KOPT-K1 (cell line): Measurements from ENCODE around the gene CBFA2T3.

Experiments used
- H3K27ac ChIP-seq: fragments of 200-600 bp; sonication (generic); 2 replicates; pipeline ENCODE4 v1.5.1; 2016; ENCODE audit warnings: antibody characterized with exemption, mild to moderate bottlenecking, low read depth, low read length; ENCODE audit not compliant: poor library complexity, severe bottlenecking
- H3K36me3 ChIP-seq: fragments of 200-600 bp; sonication (generic); 2 replicates; pipeline ENCODE4 v1.5.1; 2017; ENCODE audit warnings: antibody characterized with exemption, mild to moderate bottlenecking, low read length, moderate library complexity; ENCODE audit not compliant: insufficient read depth
- H3K9me3 ChIP-seq: fragments of 200-600 bp; sonication (generic); 2 replicates; pipeline ENCODE4 v1.5.1; 2017; ENCODE audit warnings: antibody characterized with exemption, low read length, mild to moderate bottlenecking; ENCODE audit not compliant: insufficient read depth, poor library complexity, severe bottlenecking

CBFA2T3 gene

GRCh38 chr16:88841521-88842307 is 135.3 kb downstream of the CBFA2T3 start:
- H3K9me3 ChIP-seq, result no peaks in the 10 kb centered on the region
- no peak overlapping the region for H3K27ac ChIP-seq
- H3K36me3 ChIP-seq, result no peaks in the 10 kb centered on the region

GRCh38 chr16:88840600-88841215 is 136.3 kb downstream of the CBFA2T3 start:
- H3K27ac ChIP-seq, result no peak overlapping the region
- no peaks in the 10 kb centered on the region for H3K9me3 ChIP-seq

GRCh38 chr16:88839745-88840599 is 137.0 kb downstream of the CBFA2T3 start:
- Histone ChIP-seq H3K36me3 (no peaks in the 10 kb centered on the region), H3K9me3 (no peaks in the 10 kb centered on the region), H3K27ac (no peak overlapping the region)

More at GRCh38 chr16:88840600-88841215, 136.3 kb downstream of the CBFA2T3 start:
- H3K36me3 ChIP-seq, result no peaks in the 10 kb centered on the region

DNA sequence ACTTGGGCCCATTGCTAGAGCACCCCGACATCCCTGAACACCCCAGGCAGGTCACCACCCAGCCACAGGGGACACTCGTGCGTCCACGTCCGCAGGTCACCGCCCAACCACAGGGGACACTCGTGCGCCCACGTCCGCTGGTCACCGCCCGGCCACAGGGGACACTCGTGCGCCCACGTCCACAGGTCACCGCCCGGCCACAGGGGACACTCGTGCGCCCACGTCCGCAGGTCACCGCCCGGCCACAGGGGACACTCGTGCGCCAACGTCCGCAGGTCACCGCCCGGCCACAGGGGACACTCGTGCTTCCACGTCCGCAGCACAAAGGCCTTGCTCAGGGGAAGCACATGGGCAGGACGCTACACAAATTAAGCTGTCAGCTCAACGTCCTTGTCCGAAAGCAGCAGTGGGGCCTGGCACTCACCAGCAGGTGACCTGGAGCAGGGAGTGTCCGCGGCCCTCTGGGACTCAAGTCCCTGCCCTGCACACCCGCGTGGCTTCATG is 137.9 kb downstream of the CBFA2T3 start:
- Histone ChIP-seq H3K27ac (no peak overlapping the region), H3K36me3 (no peaks in the 10 kb centered on the region), H3K9me3 (no peaks in the 10 kb centered on the region)

GRCh38 chr16:88838566-88838965 is 138.4 kb downstream of the CBFA2T3 start:
- Histone ChIP-seq H3K36me3 (no peaks in the 10 kb centered on the region), H3K9me3 (no peaks in the 10 kb centered on the region), H3K27ac (no peak overlapping the region)

DNA sequence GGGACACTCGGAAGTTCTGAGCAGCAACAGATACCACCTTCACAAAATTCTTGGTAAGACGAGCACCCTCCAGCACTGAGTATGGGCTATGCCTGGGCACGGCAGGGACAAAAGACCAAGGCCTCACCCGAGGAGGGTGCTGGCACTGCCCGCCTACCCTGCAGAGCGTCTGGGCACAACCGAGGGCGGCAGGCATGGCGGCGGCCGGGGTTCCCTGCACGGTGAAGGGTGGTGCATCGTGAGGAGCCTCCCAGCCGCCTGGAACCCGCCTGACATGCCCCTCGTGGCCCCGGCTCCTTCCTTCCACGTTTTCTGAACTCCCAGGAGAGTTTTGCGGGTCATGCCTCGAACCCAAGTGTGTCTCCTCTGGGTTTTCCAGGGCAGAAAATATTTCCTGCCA is 139.2 kb downstream of the CBFA2T3 start:
- H3K36me3 ChIP-seq, result no peaks in the 10 kb centered on the region
- H3K27ac ChIP-seq, result no peak overlapping the region
- no peaks in the 10 kb centered on the region for H3K9me3 ChIP-seq

GRCh38 chr16:88836791-88837190 is 140.2 kb downstream of the CBFA2T3 start:
- Histone ChIP-seq H3K36me3 (no peaks in the 10 kb centered on the region), H3K27ac (no peak overlapping the region), H3K9me3 (no peaks in the 10 kb centered on the region)

- no peaks in the 10 kb centered on the region for H3K36me3 ChIP-seq
- H3K27ac ChIP-seq, result no peak overlapping the region
- H3K9me3 ChIP-seq, result no peaks in the 10 kb centered on the region
Measured at GRCh38 chr16:88835818-88836217, 141.2 kb downstream of the CBFA2T3 start.

DNA sequence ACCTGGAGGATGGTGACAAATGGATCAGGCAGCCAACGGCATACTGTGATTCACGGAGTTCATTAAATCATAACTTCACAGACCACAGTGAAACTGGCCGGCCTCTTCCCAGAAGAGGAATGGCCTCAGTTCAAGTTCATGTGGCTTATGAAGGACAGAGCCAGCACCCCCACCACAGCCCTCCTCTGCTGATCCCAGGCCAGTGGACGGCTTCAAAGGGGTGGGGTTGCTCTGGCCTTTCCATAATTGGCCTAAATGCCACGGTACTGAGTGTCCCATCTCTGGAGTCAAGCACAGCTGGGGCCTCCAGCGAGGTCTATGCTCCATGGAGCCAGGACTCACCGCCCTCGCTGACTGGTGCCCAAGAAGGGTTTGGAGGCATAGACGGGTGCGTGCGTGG is 141.6 kb downstream of the CBFA2T3 start:
- H3K9me3 ChIP-seq, result no peaks in the 10 kb centered on the region
- no peak overlapping the region for H3K27ac ChIP-seq
- H3K36me3 ChIP-seq, result no peaks in the 10 kb centered on the region

GRCh38 chr16:88834670-88835069 is 142.3 kb downstream of the CBFA2T3 start:
- H3K9me3 ChIP-seq, result no peaks in the 10 kb centered on the region
- H3K27ac ChIP-seq, result no peak overlapping the region
- no peaks in the 10 kb centered on the region for H3K36me3 ChIP-seq

- Histone ChIP-seq H3K36me3 (no peaks in the 10 kb centered on the region), H3K27ac (no peak overlapping the region), H3K9me3 (no peaks in the 10 kb centered on the region)
Measured at GRCh38 chr16:88833086-88833485, 143.9 kb downstream of the CBFA2T3 start.

- Histone ChIP-seq H3K36me3 (no peaks in the 10 kb centered on the region), H3K27ac (no peak overlapping the region), H3K9me3 (no peaks in the 10 kb centered on the region)
Measured at GRCh38 chr16:88831838-88832237, 145.2 kb downstream of the CBFA2T3 start.

- Histone ChIP-seq H3K36me3 (no peaks in the 10 kb centered on the region), H3K27ac (no peak overlapping the region), H3K9me3 (no peaks in the 10 kb centered on the region)
Measured at GRCh38 chr16:88830783-88831182, 146.2 kb downstream of the CBFA2T3 start.

GRCh38 chr16:88830258-88830657 is 146.7 kb downstream of the CBFA2T3 start:
- no peaks in the 10 kb centered on the region for H3K36me3 ChIP-seq
- H3K27ac ChIP-seq, result no peak overlapping the region
- no peaks in the 10 kb centered on the region for H3K9me3 ChIP-seq

DNA sequence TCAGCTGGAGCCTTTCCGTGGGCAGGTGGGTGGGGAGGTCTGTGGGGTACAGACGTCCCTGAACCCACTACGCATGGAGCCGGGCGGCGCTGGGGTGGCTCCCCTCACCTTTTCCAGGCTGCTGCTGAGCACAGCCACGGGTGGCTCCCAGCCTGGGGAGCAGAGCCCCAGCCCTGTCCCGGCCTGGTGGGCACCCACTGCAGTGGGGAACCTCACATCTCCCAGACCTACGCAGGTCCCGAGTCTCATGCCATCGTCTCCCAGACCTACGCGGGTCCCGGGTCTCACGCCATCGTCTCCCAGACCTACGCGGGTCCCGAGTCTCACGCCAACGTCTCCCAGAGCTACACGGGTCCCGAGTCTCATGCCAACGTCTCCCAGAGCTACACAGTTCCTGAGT is 148.3 kb downstream of the CBFA2T3 start:
- Histone ChIP-seq H3K27ac (no peak overlapping the region), H3K9me3 (no peaks in the 10 kb centered on the region), H3K36me3 (no peaks in the 10 kb centered on the region)
